OCI-LY7 (cell line): ENCODE measurements around the gene MYOF. TPM values are rescaled to one million over a fixed set of nuclear protein-coding genes. Genes with fewer than 3 reads are reported as not detected.

Source experiments
- BruUV-seq: library from RNA; stranded (reverse); fragments of 400-500 nt; replicated peaks from 2 replicates; lab custom pipeline; 2021; lab: Mats Ljungman, UMichigan
- CTCF ChIA-PET: fragments of 300-600 bp; sonication (Branson Sonifier 250); formaldehyde crosslinking; loops from one replicate; lab custom pipeline; 2022; ENCODE audit warnings: antibody characterized with exemption; ENCODE audit not compliant: unreplicated experiment; lab: Charles Lee
- POLR2A ChIA-PET: fragments of 300-600 bp; sonication (Branson Sonifier 250); formaldehyde crosslinking; loops from one replicate; lab custom pipeline; 2022; ENCODE audit warnings: antibody characterized with exemption; lab: Charles Lee
- DNase-seq: peaks from one replicate; pipeline ENCODE4 v3.0.0-alpha.2; 2015; ENCODE audit warnings: low spot score
- H2AFZ ChIP-seq: fragments of 200-600 bp; sonication (generic), shearing (Covaris generic); 2 replicates; pipeline ENCODE4 v1.6.1; 2014; ENCODE audit warnings: mild to moderate bottlenecking, antibody characterized with exemption, low read length, moderate library complexity
- H3K27ac ChIP-seq: fragments of 200-600 bp; sonication (generic); 2 replicates; pipeline ENCODE4 v1.5.1; 2014; ENCODE audit warnings: mixed run types, low read depth, mild to moderate bottlenecking, moderate library complexity, low read length, inconsistent platforms; ENCODE audit not compliant: poor library complexity, severe bottlenecking
- H3K36me3 ChIP-seq: fragments of 200-600 bp; sonication (generic); 2 replicates; pipeline ENCODE4 v1.6.1; 2014; ENCODE audit warnings: mild to moderate bottlenecking, antibody characterized with exemption, low read length, moderate library complexity, mixed read lengths; ENCODE audit not compliant: insufficient read depth
- H3K4me1 ChIP-seq: fragments of 200-600 bp; sonication (generic); 2 replicates; pipeline ENCODE4 v1.5.1; 2014; ENCODE audit warnings: mild to moderate bottlenecking, low read length; ENCODE audit not compliant: insufficient read depth, poor library complexity, severe bottlenecking
- H3K4me2 ChIP-seq: fragments of 200-600 bp; sonication (generic); 2 replicates; pipeline ENCODE4 v1.6.1; 2014; ENCODE audit warnings: mild to moderate bottlenecking, low read length
- H3K4me3 ChIP-seq: fragments of 200-600 bp; sonication (generic); 2 replicates; pipeline ENCODE4 v1.5.1; 2014; ENCODE audit warnings: mild to moderate bottlenecking, low read depth, low read length; ENCODE audit not compliant: poor library complexity, severe bottlenecking
- H3K79me2 ChIP-seq: fragments of 200-600 bp; sonication (generic); 2 replicates; pipeline ENCODE4 v1.6.1; 2016; ENCODE audit warnings: low read depth, mild to moderate bottlenecking, low read length, moderate library complexity, mixed read lengths; ENCODE audit not compliant: insufficient read depth
- H3K9me2 ChIP-seq: fragments of 200-600 bp; sonication (generic); 2 replicates; pipeline ENCODE4 v1.6.1; 2016; ENCODE audit warnings: mild to moderate bottlenecking, low read length, mixed read lengths; ENCODE audit not compliant: insufficient read depth
- H3K9me3 ChIP-seq: fragments of 200-600 bp; sonication (generic); 2 replicates; pipeline ENCODE4 v1.6.1; 2014; ENCODE audit warnings: mild to moderate bottlenecking, mixed run types, low read length, mixed read lengths
- H4K20me1 ChIP-seq: fragments of 200-600 bp; sonication (generic); 2 replicates; pipeline ENCODE4 v1.6.1; 2014; ENCODE audit warnings: mild to moderate bottlenecking, antibody characterized with exemption, low read length, moderate library complexity, mixed read lengths; ENCODE audit not compliant: insufficient read depth
- CTCF ChIP-seq: fragments of 200-600 bp; sonication (generic); conservative IDR thresholded peaks from 2 replicates; pipeline ENCODE4 v1.5.1; 2014; ENCODE audit warnings: mild to moderate bottlenecking, antibody characterized with exemption, low read length, moderate library complexity, mixed read lengths
- EZH2phosphoT487 ChIP-seq: fragments of 200-600 bp; sonication (generic); IDR thresholded peaks from 2 replicates; pipeline ENCODE4 v1.6.1; 2018; ENCODE audit warnings: low read depth, borderline replicate concordance, mild to moderate bottlenecking, mixed run types, antibody characterized with exemption, low read length, moderate library complexity, mixed read lengths
- intact Hi-C: fragments of 100-400 bp; cut with micrococcal nuclease; formaldehyde crosslinking; loops from one replicate; pipeline ENCODE4 v1.10.0; 2022; ENCODE audit not compliant: unreplicated experiment
- total RNA-seq, 2 experiments: library from RNA; depleted of rRNA in 1 of 2; stranded (reverse); fragments of >200 nt in 1 of 2; shearing (Covaris generic) in 1 of 2; gene quantifications; 2 replicates each; pipeline ENCODE4 v1.2.3, GENCODE V29; 2014 to 2022

The MYOF gene
- total RNA-seq, 2 experiments from 2014 or later, result 0.42 TPM; not detected in 1

GRCh38 chr10:93346694-93347093 is 135.4 kb downstream of the MYOF start:
- BruUV-seq, result no TSS peak
- TF ChIP-seq CTCF, result no peak
- no peak for TF ChIP-seq EZH2phosphoT487
- no peak overlapping the region for H3K27ac ChIP-seq
- intact Hi-C loops, result no loop called here
- H3K9me2 ChIP-seq, result no peaks in the 10 kb centered on the region
- no peaks in the 10 kb centered on the region for H3K4me1 ChIP-seq
- H3K36me3 ChIP-seq, result no peaks in the 10 kb centered on the region
- ChIA-PET POLR2A (interaction anchor here (0.6 kb wide), 1 partner anchor 405 kb away, joined by 3 read pairs; no protein-coding TSS in a partner anchor), CTCF (no interaction called here)
- no peak overlapping the region for H3K4me3 ChIP-seq
- no peaks in the 10 kb centered on the region for H3K79me2 ChIP-seq
- H3K9me3 ChIP-seq, result no peaks in the 10 kb centered on the region
- H4K20me1 ChIP-seq, result no peaks in the 10 kb centered on the region
- no peak overlapping the region for H2AFZ ChIP-seq
- no peak overlapping the region for H3K4me2 ChIP-seq
- DNase-seq, result no peak

- ChIA-PET POLR2A (interaction anchor here (0.6 kb wide), 1 partner anchor 406 kb away, joined by 3 read pairs; no protein-coding TSS in a partner anchor), CTCF (no interaction called here)
- Histone ChIP-seq H2AFZ (no peak overlapping the region), H3K4me3 (no peak overlapping the region), H3K4me1 (no peaks in the 10 kb centered on the region), H4K20me1 (no peaks in the 10 kb centered on the region), H3K9me2 (no peaks in the 10 kb centered on the region), H3K79me2 (no peaks in the 10 kb centered on the region), H3K4me2 (no peak overlapping the region), H3K27ac (no peak overlapping the region), H3K36me3 (no peaks in the 10 kb centered on the region), H3K9me3 (no peaks in the 10 kb centered on the region)
- intact Hi-C loops, result no loop called here
- BruUV-seq, result no TSS peak
- DNase-seq, result no peak
- no peak for TF ChIP-seq CTCF
- no peak for TF ChIP-seq EZH2phosphoT487
Observed at GRCh38 chr10:93346108-93346507, 136.0 kb downstream of the MYOF start.

- Histone ChIP-seq H3K4me3 (no peak overlapping the region), H3K4me1 (no peaks in the 10 kb centered on the region), H3K9me3 (no peaks in the 10 kb centered on the region), H3K4me2 (no peak overlapping the region), H3K9me2 (no peaks in the 10 kb centered on the region), H3K36me3 (no peaks in the 10 kb centered on the region), H3K79me2 (no peaks in the 10 kb centered on the region), H4K20me1 (no peaks in the 10 kb centered on the region), H2AFZ (no peak overlapping the region), H3K27ac (no peak overlapping the region)
- no TSS peak for BruUV-seq
- intact Hi-C loops, result no loop called here
- TF ChIP-seq CTCF (no peak), EZH2phosphoT487 (no peak)
- ChIA-PET CTCF (interaction anchor here (0.6 to 1.0 kb wide), 2 partner anchors 13 to 460 kb away, joined by 3 read pairs; no protein-coding TSS in a partner anchor), POLR2A (no interaction called here)
- DNase-seq, result no peak
Observed at GRCh38 chr10:93344691-93345090, 137.4 kb downstream of the MYOF start.
